K562 (cell line): ENCODE measurements around the gene BACE2. TPM values are rescaled to one million over a fixed set of nuclear protein-coding genes. Genes with fewer than 3 reads are reported as not detected.

Experiments used
- ETV6 ChIP-seq, 3 experiments: fragments of 150-350 bp in 1 of 3; sonication (generic) in 1 of 3; formaldehyde crosslinking in 1 of 3; IDR thresholded peaks; 2 replicates each; pipeline versions ENCODE4 v1.6.1 to v1.8.0; 2014 to 2022; ENCODE audit warnings: borderline replicate concordance in 2 of 3, low read depth in 2 of 3, antibody characterized with exemption in 1 of 3, low read length in 1 of 3, mild to moderate bottlenecking in 1 of 3, missing genetic modification reagents in 1 of 3
- HIVEP1 ChIP-seq: fragments of 250-450 bp; sonication (Bioruptor Pico); IDR thresholded peaks from 2 replicates; pipeline ENCODE4 v1.4.0; 2020; ENCODE audit warnings: mild to moderate bottlenecking
- HMGN3 ChIP-seq: IDR thresholded peaks from 2 replicates; pipeline ENCODE4 v1.6.1; 2011; ENCODE audit warnings: borderline replicate concordance, low read depth, mild to moderate bottlenecking, mixed read lengths, low read length; ENCODE audit not compliant: insufficient read length; ENCODE audit errors: extremely low read depth
- MAFG ChIP-seq: fragments of 450-650 bp; conservative IDR thresholded peaks from 2 replicates; pipeline ENCODE4 v1.6.1; 2016; ENCODE audit warnings: missing genetic modification characterization, missing compliant biosample characterization
- RFX7 ChIP-seq: fragments of 250-450 bp; sonication (Bioruptor Pico); IDR thresholded peaks from 2 replicates; pipeline ENCODE4 v1.5.1; 2021; ENCODE audit warnings: mild to moderate bottlenecking
- SAFB ChIP-seq: fragments of 200-400 bp; formaldehyde crosslinking; IDR thresholded peaks from 2 replicates; pipeline ENCODE4 v1.6.1; 2017; ENCODE audit warnings: low read depth, low read length, borderline replicate concordance
- ZNF174 ChIP-seq: fragments of 250-450 bp; sonication (Bioruptor Pico); IDR thresholded peaks from 2 replicates; pipeline ENCODE4 v1.4.0; 2020; ENCODE audit warnings: mild to moderate bottlenecking
- ZNF316 ChIP-seq: fragments of 450-650 bp; IDR thresholded peaks from 2 replicates; pipeline ENCODE4 v1.6.1; 2016
- ZSCAN32 ChIP-seq: fragments of 450-650 bp; formaldehyde crosslinking; IDR thresholded peaks from 2 replicates; pipeline ENCODE4 v1.4.0; 2020; ENCODE audit warnings: mild to moderate bottlenecking, moderate library complexity
- polyA plus RNA-seq, 8 experiments: library from polyadenylated mRNA; depleted of rRNA in 4 of 8; stranded (reverse) in 5 of 8; unstranded in 3 of 8; fragments of >200 nt; fragmentation: Nextera tagmentation in 2 of 8; fragmentation: Illumina TruSeq in 1 of 8; extraction: Ambion mirVana in 2 of 8; extraction: Trizol in 1 of 8; gene quantifications; 2 replicates each; pipeline versions ENCODE4 v1.2.1 to v1.2.3, GENCODE V29; 2011 to 2014; ENCODE audit warnings: inconsistent platforms in 1 of 8, missing spikeins in 1 of 8
- total RNA-seq, 7 experiments: library from RNA; depleted of rRNA in 6 of 7; stranded (reverse); fragments of >200 nt in 6 of 7; fragmentation: Illumina TruSeq in 2 of 7; extraction: Trizol in 2 of 7; gene quantifications; 2 replicates each; pipeline versions ENCODE4 v1.2.1 to v1.2.3, GENCODE V29; 2011 to 2021; ENCODE audit warnings: low replicate concordance in 1 of 7
- TF ChIP-seq, protein P1 (sequence below): sonication (generic); formaldehyde crosslinking; IDR thresholded peaks from 2 replicates; pipeline ENCODE4 v1.8.0; 2022; ENCODE audit warnings: mild to moderate bottlenecking, missing genetic modification reagents
- TF ChIP-seq, protein P2 (sequence below), 2 experiments: IDR thresholded peaks; 2 replicates each; pipeline ENCODE4 v1.6.1; 2011; ENCODE audit warnings: borderline replicate concordance in 1 of 2, control low read depth in 1 of 2, low read depth in 1 of 2, low read length in 1 of 2, mild to moderate bottlenecking in 1 of 2, mixed read lengths in 1 of 2, moderate library complexity in 1 of 2; ENCODE audit not compliant: insufficient read depth in 1 of 2, insufficient read length in 1 of 2, poor library complexity in 1 of 2, severe bottlenecking in 1 of 2; ENCODE audit errors: extremely low read depth in 1 of 2

The BACE2 gene
- total and polyA plus RNA-seq, 9 of the 15 experiments (the other 6 are each of a cell fraction or from before 2014, with no cell fraction given) = 0.05 to 0.24 (median 0.15) TPM; not detected in 2

DNA sequence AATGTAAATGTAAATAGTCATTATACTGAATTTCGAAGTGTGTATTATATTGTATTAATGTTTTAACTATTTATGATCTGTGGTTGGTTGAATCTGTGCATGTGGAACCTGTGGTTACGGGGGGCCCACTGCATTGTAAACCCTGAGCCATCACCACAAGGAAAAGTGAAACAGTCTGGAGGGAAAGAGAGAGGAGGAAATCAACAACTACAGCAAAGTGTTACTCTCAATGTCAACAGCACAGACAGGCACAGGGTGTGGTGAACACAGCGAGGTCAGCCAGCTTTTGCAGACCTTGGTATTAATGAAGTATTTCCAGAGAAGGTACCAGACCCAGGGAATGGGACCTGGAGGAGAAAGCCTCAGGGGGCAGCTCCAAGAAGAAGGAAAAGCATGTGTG, 37.1 kb upstream of the BACE2 start (continued):
- TF ChIP-seq, protein P1, sequence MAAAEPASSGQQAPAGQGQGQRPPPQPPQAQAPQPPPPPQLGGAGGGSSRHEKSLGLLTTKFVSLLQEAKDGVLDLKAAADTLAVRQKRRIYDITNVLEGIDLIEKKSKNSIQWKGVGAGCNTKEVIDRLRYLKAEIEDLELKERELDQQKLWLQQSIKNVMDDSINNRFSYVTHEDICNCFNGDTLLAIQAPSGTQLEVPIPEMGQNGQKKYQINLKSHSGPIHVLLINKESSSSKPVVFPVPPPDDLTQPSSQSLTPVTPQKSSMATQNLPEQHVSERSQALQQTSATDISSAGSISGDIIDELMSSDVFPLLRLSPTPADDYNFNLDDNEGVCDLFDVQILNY (CRISPR knock-in tag) = no peak
- TF ChIP-seq ZSCAN32 (CRISPR knock-in tag) = no peak
- TF ChIP-seq ETV6 (IDR thresholded peaks at IDR 0.05; ENCODE audit: borderline replicate concordance in 1 of 2, low read depth in 2 of 2, low read length in 1 of 2) = no peak
- no peak for TF ChIP-seq ETV6 (CRISPR knock-in tag; IDR thresholded peaks at IDR 0.05; ENCODE audit: borderline replicate concordance)
- no peak for TF ChIP-seq MAFG
- no peak for TF ChIP-seq HMGN3
- no peak for TF ChIP-seq ZNF174 (CRISPR knock-in tag)
- no peak for TF ChIP-seq HIVEP1 (CRISPR knock-in tag)
- TF ChIP-seq RFX7 (CRISPR knock-in tag) = no peak
- TF ChIP-seq ZNF316 = no peak
- TF ChIP-seq, protein P2, sequence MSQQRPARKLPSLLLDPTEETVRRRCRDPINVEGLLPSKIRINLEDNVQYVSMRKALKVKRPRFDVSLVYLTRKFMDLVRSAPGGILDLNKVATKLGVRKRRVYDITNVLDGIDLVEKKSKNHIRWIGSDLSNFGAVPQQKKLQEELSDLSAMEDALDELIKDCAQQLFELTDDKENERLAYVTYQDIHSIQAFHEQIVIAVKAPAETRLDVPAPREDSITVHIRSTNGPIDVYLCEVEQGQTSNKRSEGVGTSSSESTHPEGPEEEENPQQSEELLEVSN (IDR thresholded peaks at IDR 0.05; ENCODE audit: borderline replicate concordance in 1 of 2, extremely low read depth in 1 of 2, insufficient read depth in 1 of 2, insufficient read length in 1 of 2, low read depth in 1 of 2, low read length in 1 of 2, poor library complexity in 1 of 2, severe bottlenecking in 1 of 2) = no peak
- TF ChIP-seq SAFB = no peak
